GM12891 (cell line): ENCODE results near the gene STIL.

Experiments used
- POLR2A ChIP-seq: IDR thresholded peaks from 2 replicates; pipeline ENCODE4 v1.6.1; 2011; ENCODE audit warnings: low read depth, low read length, control low read depth
- POLR2AphosphoS5 ChIP-seq: IDR thresholded peaks from 2 replicates; pipeline ENCODE4 v1.6.1; 2011; ENCODE audit warnings: low read depth, low read length, control low read depth
- SPI1 ChIP-seq: IDR thresholded peaks from 2 replicates; pipeline ENCODE4 v1.6.1; 2011; ENCODE audit warnings: low read depth, low read length, control low read depth
- TAF1 ChIP-seq: IDR thresholded peaks from 2 replicates; pipeline ENCODE4 v1.6.1; 2011; ENCODE audit warnings: low read depth, low read length, control low read depth

DNA sequence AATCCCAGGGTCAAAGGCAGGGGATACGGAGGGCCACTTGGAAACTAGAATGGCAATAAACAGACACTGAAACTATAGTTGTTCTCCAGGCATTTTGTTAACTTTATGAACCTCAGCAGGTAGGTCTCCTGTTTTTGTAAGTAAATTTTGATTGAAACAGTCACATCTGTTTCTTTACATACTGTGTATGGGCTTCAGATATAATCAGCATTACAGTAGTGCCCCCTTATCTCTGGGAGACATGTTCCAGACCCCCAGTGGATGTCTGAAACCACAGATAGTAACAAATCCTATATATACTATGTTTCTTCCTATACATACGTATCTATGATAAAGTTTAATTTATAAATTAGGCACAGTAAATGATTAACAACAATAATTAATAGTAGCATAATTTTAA, 11.5 kb downstream of the STIL start:
- TF ChIP-seq SPI1: no peak
- no peak for TF ChIP-seq POLR2AphosphoS5
- no peak for TF ChIP-seq POLR2A
- TF ChIP-seq TAF1: no peak
